ENCODE measurements around the gene EI24.

- TF ChIP-seq POLR2AphosphoS5 (IDR thresholded peaks at IDR 0.05; ENCODE audit: low read depth) (no peak), CTCF (conservative IDR thresholded peaks at IDR 0.05; ENCODE audit: low read depth in 2 of 2) (no peak), REST (IDR thresholded peaks at IDR 0.05; ENCODE audit: unreplicated experiment) (no peak), EZH2phosphoT487 (IDR thresholded peaks at IDR 0.05; ENCODE audit: unreplicated experiment) (no peak), CREB1 (CRISPR knock-in tag; IDR thresholded peaks at IDR 0.05; ENCODE audit: low read depth) (no peak), EZH2 (IDR thresholded peaks at IDR 0.05; ENCODE audit: low read depth, unreplicated experiment) (no peak), ETS1 (IDR thresholded peaks at IDR 0.05) (no peak), JUNB (IDR thresholded peaks at IDR 0.05; ENCODE audit: unreplicated experiment) (no peak), STAT1 (IDR thresholded peaks at IDR 0.05; ENCODE audit: unreplicated experiment) (no peak)
Observed at GRCh38 chr11:125542709-125543108, 26.6 kb upstream of the EI24 start.
